Astrocyte (in vitro differentiated cells and primary cell): ENCODE measurements around the gene IL2RA. TPM values are rescaled to one million over a fixed set of nuclear protein-coding genes. Genes with fewer than 3 reads are reported as not detected.
"Not testable (repeated sequence)": the region's sequence is repeated elsewhere in the genome, so short reads cannot be mapped to it uniquely, and the experiment has no call there.

Experiments
- DNase-seq: peaks from one replicate; pipeline ENCODE4 v3.0.0-alpha.2; 2010; ENCODE audit warnings: low read depth
- FAIRE-seq: peaks from 2 replicates; lab custom pipeline; 2011; peaks lifted over from hg19 to GRCh38; lab: Jason Lieb, UNC
- H2AFZ ChIP-seq: 2 replicates; pipeline ENCODE4 v1.6.0; 2012; ENCODE audit warnings: low read depth, low read length, inconsistent platforms
- H3K27ac ChIP-seq: 2 replicates; pipeline ENCODE4 v1.5.1; 2011; ENCODE audit warnings: low read depth, low read length, inconsistent platforms
- H3K27me3 ChIP-seq: 2 replicates; pipeline ENCODE4 v1.6.0; 2011; ENCODE audit warnings: low read length, inconsistent platforms; ENCODE audit not compliant: insufficient read depth
- H3K36me3 ChIP-seq: 2 replicates; pipeline ENCODE4 v1.5.1; 2011; ENCODE audit warnings: low read length, inconsistent platforms; ENCODE audit not compliant: insufficient read depth
- H3K4me1 ChIP-seq: 2 replicates; pipeline ENCODE4 v1.5.1; 2011; ENCODE audit warnings: low read length, inconsistent platforms; ENCODE audit not compliant: insufficient read depth
- H3K4me2 ChIP-seq: 2 replicates; pipeline ENCODE4 v1.6.0; 2012; ENCODE audit warnings: low read length, inconsistent platforms
- H3K4me3 ChIP-seq: 2 replicates; pipeline ENCODE4 v1.5.1; 2011; ENCODE audit warnings: low read depth, mild to moderate bottlenecking, low read length, inconsistent platforms; ENCODE audit not compliant: insufficient read depth
- H3K79me2 ChIP-seq: 2 replicates; pipeline ENCODE4 v1.6.0; 2012; ENCODE audit warnings: mild to moderate bottlenecking, low read length, inconsistent platforms; ENCODE audit not compliant: insufficient read depth
- H3K9ac ChIP-seq: 2 replicates; pipeline ENCODE4 v1.6.0; 2012; ENCODE audit warnings: mild to moderate bottlenecking, low read length, inconsistent platforms
- H3K9me3 ChIP-seq: 2 replicates; pipeline ENCODE4 v1.5.1; 2012; ENCODE audit warnings: low read depth, mild to moderate bottlenecking, low read length, inconsistent platforms; ENCODE audit not compliant: insufficient read depth
- H4K20me1 ChIP-seq: 2 replicates; pipeline ENCODE4 v1.6.0; 2012; ENCODE audit warnings: low read length, inconsistent platforms; ENCODE audit not compliant: insufficient read depth
- H3K27ac Mint-ChIP-seq: one replicate; pipeline ENCODE4 v1.8.0; 2021; ENCODE audit warnings: mild to moderate bottlenecking, mixed read lengths; ENCODE audit not compliant: unreplicated experiment
- H3K27me3 Mint-ChIP-seq: one replicate; pipeline ENCODE4 v1.8.0; 2021; ENCODE audit warnings: low read depth, mixed read lengths; ENCODE audit not compliant: unreplicated experiment
- H3K36me3 Mint-ChIP-seq: one replicate; pipeline ENCODE4 v1.8.0; 2021; ENCODE audit warnings: low read depth, mixed read lengths; ENCODE audit not compliant: unreplicated experiment
- H3K4me1 Mint-ChIP-seq: one replicate; pipeline ENCODE4 v1.8.0; 2021; ENCODE audit warnings: low read depth, mixed read lengths; ENCODE audit not compliant: unreplicated experiment
- H3K4me3 Mint-ChIP-seq: one replicate; pipeline ENCODE4 v1.8.0; 2021; ENCODE audit warnings: mild to moderate bottlenecking, moderate library complexity, mixed read lengths; ENCODE audit not compliant: unreplicated experiment
- H3K9me3 Mint-ChIP-seq: one replicate; pipeline ENCODE4 v1.8.0; 2021; ENCODE audit warnings: mild to moderate bottlenecking, mixed read lengths; ENCODE audit not compliant: unreplicated experiment
- EZH2 ChIP-seq: IDR thresholded peaks from 2 replicates; pipeline ENCODE4 v1.6.1; 2012; ENCODE audit warnings: mild to moderate bottlenecking, low read length, inconsistent platforms; ENCODE audit not compliant: insufficient read depth
- total RNA-seq: library from RNA; stranded (reverse); gene quantifications from 2 replicates; pipeline ENCODE4 v1.2.1, GENCODE V29; 2021
- TF ChIP-seq, protein P1 (sequence below): IDR thresholded peaks from 2 replicates; pipeline ENCODE4 v1.5.1; 2011; ENCODE audit warnings: low read depth, mild to moderate bottlenecking, inconsistent platforms, low read length, moderate library complexity; ENCODE audit not compliant: insufficient read depth

Gene IL2RA
- total RNA-seq, 1 donor from 2014 or later: not detected

DNA sequence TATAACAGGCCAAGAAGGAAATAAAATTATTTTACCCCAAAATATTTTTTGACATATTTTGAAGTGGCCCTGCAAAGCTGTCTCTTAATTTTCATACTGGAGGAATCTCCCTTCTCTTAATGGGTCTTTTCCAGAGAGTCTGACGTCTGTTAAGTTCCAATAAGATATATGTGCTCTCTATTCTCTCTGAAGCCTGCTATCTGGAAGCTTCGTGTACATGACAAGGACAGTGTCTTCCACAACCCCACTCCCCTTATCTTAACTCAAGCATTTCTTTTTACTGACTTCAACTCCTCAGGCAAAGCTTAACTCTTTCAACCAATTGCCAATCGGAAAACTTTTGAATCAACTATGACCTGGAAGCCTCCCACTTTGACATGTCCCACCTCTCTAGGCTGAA lies 55.6 kb downstream of the IL2RA start:
- FAIRE-seq (no peak), DNase-seq (no peak)
- peaks cover 12% of the 10 kb centered on the region for H3K9me3 Mint-ChIP-seq
- peaks cover 16% of the 10 kb centered on the region for H3K27me3 Mint-ChIP-seq
- no peak for TF ChIP-seq EZH2
- peaks cover 3% of the 10 kb centered on the region for H3K4me1 Mint-ChIP-seq
- no peaks in the 10 kb centered on the region for H4K20me1 ChIP-seq
- H3K79me2 ChIP-seq: no peaks in the 10 kb centered on the region
- no peak overlapping the region for H3K4me2 ChIP-seq
- H3K36me3 ChIP-seq: no peaks in the 10 kb centered on the region
- H3K4me3 ChIP-seq: no peak overlapping the region
- H3K27ac ChIP-seq: no peak overlapping the region
- H3K4me1 ChIP-seq: no peaks in the 10 kb centered on the region
- no peak overlapping the region for H3K9ac ChIP-seq
- no peak overlapping the region for H3K4me3 Mint-ChIP-seq
- no peaks in the 10 kb centered on the region for H3K27me3 ChIP-seq
- no peak overlapping the region for H3K27ac Mint-ChIP-seq
- peaks cover 8% of the 10 kb centered on the region for H3K9me3 ChIP-seq
- no peaks in the 10 kb centered on the region for H3K36me3 Mint-ChIP-seq
- no peak overlapping the region for H2AFZ ChIP-seq

DNA sequence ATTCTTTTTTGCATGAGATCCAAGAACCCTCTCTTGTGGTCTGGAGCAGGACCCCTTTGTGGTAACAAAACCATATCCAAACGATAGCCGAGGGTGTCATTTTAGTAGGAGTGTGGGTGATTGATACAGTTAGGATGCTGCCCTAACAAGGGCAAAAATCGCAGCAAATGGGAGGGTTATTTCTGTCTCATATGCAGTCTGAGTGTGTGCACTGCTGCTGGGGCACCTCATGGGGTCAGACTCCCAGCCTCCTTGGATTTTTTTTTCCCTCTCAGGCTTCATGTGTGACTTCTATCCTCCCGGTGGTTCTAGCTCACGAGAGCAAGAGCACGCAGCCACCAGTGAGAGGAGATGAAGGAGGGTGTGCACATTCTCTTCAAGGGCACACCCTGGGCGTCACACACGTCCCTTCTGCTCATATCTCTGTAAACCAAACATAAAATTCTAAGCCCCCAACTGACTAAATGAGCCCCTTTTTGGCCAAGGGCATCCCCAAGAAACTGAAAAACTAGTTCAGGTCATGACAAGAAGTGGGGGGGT lies 56.2 kb downstream of the IL2RA start:
- no peak overlapping the region for H2AFZ ChIP-seq
- peaks cover 16% of the 10 kb centered on the region for H3K27me3 Mint-ChIP-seq
- H3K79me2 ChIP-seq: no peaks in the 10 kb centered on the region
- no peak for DNase-seq
- H3K9me3 Mint-ChIP-seq: peaks cover 12% of the 10 kb centered on the region
- H3K4me1 ChIP-seq: no peaks in the 10 kb centered on the region
- no peak overlapping the region for H3K9ac ChIP-seq
- H3K4me3 ChIP-seq: no peak overlapping the region
- peaks cover 8% of the 10 kb centered on the region for H3K9me3 ChIP-seq
- H3K27ac Mint-ChIP-seq: no peak overlapping the region
- no peaks in the 10 kb centered on the region for H3K36me3 ChIP-seq
- no peak for FAIRE-seq
- no peak overlapping the region for H3K4me3 Mint-ChIP-seq
- H3K27me3 ChIP-seq: no peaks in the 10 kb centered on the region
- no peaks in the 10 kb centered on the region for H3K36me3 Mint-ChIP-seq
- TF ChIP-seq, protein P1, sequence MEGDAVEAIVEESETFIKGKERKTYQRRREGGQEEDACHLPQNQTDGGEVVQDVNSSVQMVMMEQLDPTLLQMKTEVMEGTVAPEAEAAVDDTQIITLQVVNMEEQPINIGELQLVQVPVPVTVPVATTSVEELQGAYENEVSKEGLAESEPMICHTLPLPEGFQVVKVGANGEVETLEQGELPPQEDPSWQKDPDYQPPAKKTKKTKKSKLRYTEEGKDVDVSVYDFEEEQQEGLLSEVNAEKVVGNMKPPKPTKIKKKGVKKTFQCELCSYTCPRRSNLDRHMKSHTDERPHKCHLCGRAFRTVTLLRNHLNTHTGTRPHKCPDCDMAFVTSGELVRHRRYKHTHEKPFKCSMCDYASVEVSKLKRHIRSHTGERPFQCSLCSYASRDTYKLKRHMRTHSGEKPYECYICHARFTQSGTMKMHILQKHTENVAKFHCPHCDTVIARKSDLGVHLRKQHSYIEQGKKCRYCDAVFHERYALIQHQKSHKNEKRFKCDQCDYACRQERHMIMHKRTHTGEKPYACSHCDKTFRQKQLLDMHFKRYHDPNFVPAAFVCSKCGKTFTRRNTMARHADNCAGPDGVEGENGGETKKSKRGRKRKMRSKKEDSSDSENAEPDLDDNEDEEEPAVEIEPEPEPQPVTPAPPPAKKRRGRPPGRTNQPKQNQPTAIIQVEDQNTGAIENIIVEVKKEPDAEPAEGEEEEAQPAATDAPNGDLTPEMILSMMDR: no peak
- TF ChIP-seq EZH2: no peak
- no peak overlapping the region for H3K27ac ChIP-seq
- H4K20me1 ChIP-seq: no peaks in the 10 kb centered on the region
- H3K4me1 Mint-ChIP-seq: peaks cover 3% of the 10 kb centered on the region
- H3K4me2 ChIP-seq: no peak overlapping the region

DNA sequence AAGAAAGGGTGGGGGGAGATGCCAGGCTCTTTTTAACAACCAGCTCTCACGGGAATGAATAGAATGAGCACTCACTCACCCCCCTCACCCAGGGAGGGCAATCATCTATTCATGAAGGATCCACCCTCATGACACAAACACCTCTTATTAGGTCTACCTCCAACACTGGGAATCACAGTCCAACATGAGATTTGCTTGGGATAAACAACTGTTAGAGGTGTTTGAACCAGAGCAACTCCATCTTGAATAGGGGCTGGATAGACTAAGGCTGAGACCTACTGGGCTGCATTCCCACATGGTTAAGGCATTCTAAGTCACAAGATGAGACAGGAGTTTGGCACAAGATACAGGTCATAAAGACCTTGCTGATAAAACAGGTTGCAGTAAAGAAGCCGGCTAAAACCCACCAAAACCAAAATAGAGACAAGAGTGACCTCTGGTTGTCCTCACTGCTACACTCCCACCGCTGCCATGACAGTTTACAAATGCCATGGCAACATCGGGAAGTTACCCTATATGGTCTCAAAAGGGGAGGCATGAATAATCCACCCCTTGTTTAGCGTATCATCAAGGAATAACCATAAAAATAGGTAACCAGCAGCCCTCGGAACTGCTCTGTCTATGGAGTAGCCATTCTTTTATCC lies 56.9 kb downstream of the IL2RA start:
- H4K20me1 ChIP-seq, H3K4me1 ChIP-seq, H3K4me1 Mint-ChIP-seq, H3K79me2 ChIP-seq, H3K36me3 Mint-ChIP-seq, H3K4me2 ChIP-seq, H3K27ac Mint-ChIP-seq, DNase-seq, H3K27ac ChIP-seq, H2AFZ ChIP-seq, H3K9me3 ChIP-seq, H3K4me3 Mint-ChIP-seq, H3K36me3 ChIP-seq, H3K27me3 ChIP-seq, FAIRE-seq, H3K4me3 ChIP-seq, H3K9ac ChIP-seq: not testable (repeated sequence)
- Mint-ChIP-seq H3K27me3 (peaks cover 19% of the 10 kb centered on the region), H3K9me3 (peaks cover 12% of the 10 kb centered on the region)
